CD4-positive, alpha-beta T cell treated with Interleukin-2 at 100 ng/mL for 4 hours (primary cell): ENCODE results near the gene CACNB1.
"Not testable (repeated sequence)": the region's sequence is repeated elsewhere in the genome, so short reads cannot be mapped to it uniquely, and the experiment has no call there.

Experiments used
- DNase-seq: peaks from one replicate; pipeline ENCODE4 v3.0.0-alpha.2; 2020; ENCODE audit warnings: low spot score

Gene CACNB1

GRCh38 chr17:39174920-39175694 is 22.4 kb downstream of the CACNB1 start:
- peak; percentile 78 for DNase-seq

- no peak for DNase-seq
These were observed 23.8 kb downstream of the CACNB1 start for GRCh38 chr17:39173526-39174274.

GRCh38 chr17:39173080-39173479 is 24.4 kb downstream of the CACNB1 start:
- no peak for DNase-seq

GRCh38 chr17:39171933-39172332 is 25.5 kb downstream of the CACNB1 start:
- no peak for DNase-seq

GRCh38 chr17:39170558-39170957 is 26.9 kb downstream of the CACNB1 start:
- DNase-seq, result no peak

GRCh38 chr17:39170109-39170508 is 27.4 kb downstream of the CACNB1 start:
- DNase-seq, result no peak

GRCh38 chr17:39169518-39169917 is 28.0 kb downstream of the CACNB1 start:
- DNase-seq, result no peak

- DNase-seq, result no peak
These were observed 28.4 kb downstream of the CACNB1 start for GRCh38 chr17:39169101-39169500.

GRCh38 chr17:39168503-39168902 is 29.0 kb downstream of the CACNB1 start:
- DNase-seq, result not testable (repeated sequence)

- peak; percentile 12 for DNase-seq
These were observed 30.0 kb downstream of the CACNB1 start for GRCh38 chr17:39167476-39167875.

- DNase-seq, result no peak
These were observed 30.8 kb downstream of the CACNB1 start for GRCh38 chr17:39166437-39167335.

- DNase-seq, result no peak
These were observed 31.6 kb downstream of the CACNB1 start, which contains the start of gene ARL5C for GRCh38 chr17:39165841-39166349. Gene ARL5C, minus strand, starts transcription at chr17:39166161. Its CDS starts 401 bp downstream, at chr17:39165760.

GRCh38 chr17:39165178-39165840 is 32.2 kb downstream of the CACNB1 start:
- no peak for DNase-seq

GRCh38 chr17:39164675-39165143 is 32.8 kb downstream of the CACNB1 start:
- peak; percentile 82 for DNase-seq

- no peak for DNase-seq
These were observed 35.5 kb downstream of the CACNB1 start for GRCh38 chr17:39161962-39162361.

GRCh38 chr17:39158623-39159022 is 38.8 kb downstream of the CACNB1 start:
- DNase-seq, result no peak

- DNase-seq, result no peak
These were observed 41.0 kb downstream of the CACNB1 start for GRCh38 chr17:39156491-39156890.

GRCh38 chr17:39155654-39156053 is 41.8 kb downstream of the CACNB1 start:
- no peak for DNase-seq

GRCh38 chr17:39153599-39154051 is 43.8 kb downstream of the CACNB1 start:
- peak; percentile 94 for DNase-seq

GRCh38 chr17:39151943-39152818 is 45.3 kb downstream of the CACNB1 start:
- DNase-seq, result peak; percentile 30
